ENCODE results near the gene RTTN. TPM values are rescaled to one million over a fixed set of nuclear protein-coding genes. Genes with fewer than 3 reads are reported as not detected.

The RTTN gene
- total RNA-seq, 4 donors from 2014 or later: 10.8 to 58.1 (median 22.4) TPM

DNA sequence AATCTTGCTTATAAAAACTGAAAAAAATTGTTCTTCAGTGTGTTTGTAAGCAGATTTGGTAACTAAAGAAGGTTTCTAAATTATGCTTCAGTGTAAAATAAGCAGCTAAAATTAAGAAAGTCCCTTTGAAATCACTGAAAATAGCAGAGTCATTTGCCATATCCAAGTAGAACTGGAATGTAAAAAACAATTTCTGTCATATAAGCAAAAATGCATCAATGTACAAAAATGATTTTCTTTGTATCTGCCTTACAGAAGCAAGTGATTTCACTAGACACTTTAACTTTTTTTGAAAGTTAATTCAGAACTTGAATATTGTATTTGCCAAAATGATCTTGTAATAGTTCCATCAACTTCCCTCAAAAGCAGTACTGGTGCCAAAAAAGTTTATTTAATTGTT lies 136.1 kb downstream of the RTTN start:
- H3K27ac ChIP-seq: no peak overlapping the region
- TF ChIP-seq, protein P1, sequence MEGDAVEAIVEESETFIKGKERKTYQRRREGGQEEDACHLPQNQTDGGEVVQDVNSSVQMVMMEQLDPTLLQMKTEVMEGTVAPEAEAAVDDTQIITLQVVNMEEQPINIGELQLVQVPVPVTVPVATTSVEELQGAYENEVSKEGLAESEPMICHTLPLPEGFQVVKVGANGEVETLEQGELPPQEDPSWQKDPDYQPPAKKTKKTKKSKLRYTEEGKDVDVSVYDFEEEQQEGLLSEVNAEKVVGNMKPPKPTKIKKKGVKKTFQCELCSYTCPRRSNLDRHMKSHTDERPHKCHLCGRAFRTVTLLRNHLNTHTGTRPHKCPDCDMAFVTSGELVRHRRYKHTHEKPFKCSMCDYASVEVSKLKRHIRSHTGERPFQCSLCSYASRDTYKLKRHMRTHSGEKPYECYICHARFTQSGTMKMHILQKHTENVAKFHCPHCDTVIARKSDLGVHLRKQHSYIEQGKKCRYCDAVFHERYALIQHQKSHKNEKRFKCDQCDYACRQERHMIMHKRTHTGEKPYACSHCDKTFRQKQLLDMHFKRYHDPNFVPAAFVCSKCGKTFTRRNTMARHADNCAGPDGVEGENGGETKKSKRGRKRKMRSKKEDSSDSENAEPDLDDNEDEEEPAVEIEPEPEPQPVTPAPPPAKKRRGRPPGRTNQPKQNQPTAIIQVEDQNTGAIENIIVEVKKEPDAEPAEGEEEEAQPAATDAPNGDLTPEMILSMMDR (IDR thresholded peaks at IDR 0.05): no peak
- no peak for TF ChIP-seq POLR2A (IDR thresholded peaks at IDR 0.05)
- no peaks in the 10 kb centered on the region for H3K36me3 ChIP-seq
- no peak overlapping the region for H3K4me3 ChIP-seq
- H3K4me1 ChIP-seq: no peaks in the 10 kb centered on the region
- no peaks in the 10 kb centered on the region for H3K9me3 ChIP-seq
- no peaks in the 10 kb centered on the region for H3K27me3 ChIP-seq
- DNase-seq: no peak
- intact Hi-C loops (cut with DNase I; ENCODE audit: low total_unique reads): no loop called here

DNA sequence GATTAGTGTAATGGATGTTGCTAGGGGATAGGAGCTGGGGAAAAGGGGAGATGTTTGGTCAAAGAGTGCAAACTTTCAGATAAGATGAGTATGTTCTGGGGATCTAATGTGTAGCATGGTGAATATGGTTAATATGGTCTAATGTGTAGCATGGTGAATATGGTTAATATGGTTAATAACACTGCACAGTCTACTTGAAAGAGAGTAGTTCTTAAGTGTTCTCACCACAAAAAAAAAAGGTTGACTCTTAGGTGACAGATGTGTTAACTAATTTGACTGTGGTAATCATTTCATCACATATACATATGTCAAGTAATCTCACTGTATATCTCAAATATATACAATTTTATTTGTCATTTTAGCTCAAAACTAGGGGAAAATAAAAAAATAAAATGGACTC lies 136.5 kb downstream of the RTTN start:
- Histone ChIP-seq H3K27me3 (no peaks in the 10 kb centered on the region), H3K4me3 (no peak overlapping the region), H3K27ac (no peak overlapping the region), H3K36me3 (no peaks in the 10 kb centered on the region), H3K9me3 (no peaks in the 10 kb centered on the region), H3K4me1 (no peaks in the 10 kb centered on the region)
- intact Hi-C loops (cut with DNase I; ENCODE audit: low total_unique reads): no loop called here
- DNase-seq: no peak
- TF ChIP-seq, protein P1 (IDR thresholded peaks at IDR 0.05): no peak
- TF ChIP-seq POLR2A (IDR thresholded peaks at IDR 0.05): no peak

DNA sequence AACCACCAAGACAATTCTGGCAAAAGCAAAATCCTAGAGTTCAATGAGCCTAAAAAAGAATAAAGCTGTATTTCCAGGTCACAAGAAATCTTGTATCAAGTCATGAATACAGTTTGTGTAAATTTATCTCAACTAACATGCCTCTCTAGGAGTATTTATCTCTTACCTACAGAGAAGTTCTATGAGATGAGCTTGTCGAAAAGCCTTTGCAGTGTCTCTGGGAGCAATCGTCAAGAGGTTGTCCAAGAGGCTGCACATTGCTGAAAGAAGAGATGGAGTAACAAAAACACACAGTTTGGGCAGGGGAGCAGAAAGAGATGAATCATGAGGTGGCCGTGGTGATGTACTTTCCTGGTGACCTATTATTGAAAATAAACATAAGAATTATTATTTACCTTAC lies 145.8 kb downstream of the RTTN start:
- Histone ChIP-seq H3K36me3 (no peaks in the 10 kb centered on the region), H3K27ac (no peak overlapping the region), H3K4me1 (no peaks in the 10 kb centered on the region), H3K4me3 (no peak overlapping the region), H3K27me3 (no peaks in the 10 kb centered on the region), H3K9me3 (no peaks in the 10 kb centered on the region)
- no peak for TF ChIP-seq POLR2A (IDR thresholded peaks at IDR 0.05)
- TF ChIP-seq, protein P1 (IDR thresholded peaks at IDR 0.05): no peak
- no peak for DNase-seq
- intact Hi-C loops (cut with DNase I; ENCODE audit: low total_unique reads): no loop called here

DNA sequence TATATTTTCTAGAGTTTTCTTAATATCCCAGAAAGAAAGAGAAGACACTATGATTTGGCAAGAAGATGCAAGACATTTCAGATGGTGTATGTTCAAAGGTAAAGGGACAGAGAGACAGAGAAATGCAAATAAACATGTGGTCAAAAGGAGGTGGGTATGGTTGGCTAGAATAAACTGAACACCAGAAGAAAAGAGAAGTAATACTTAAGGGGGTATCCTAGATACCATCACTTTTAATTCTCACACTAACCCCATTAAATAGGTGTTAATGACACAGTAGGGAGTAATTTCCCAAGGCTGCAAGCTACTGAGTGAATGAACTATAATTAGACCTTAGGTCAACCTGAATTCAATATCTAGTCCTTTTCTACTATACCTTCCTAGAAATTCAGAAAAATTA lies 146.6 kb downstream of the RTTN start:
- DNase-seq: no peak
- intact Hi-C loops (cut with DNase I; ENCODE audit: low total_unique reads): no loop called here
- no peak overlapping the region for H3K4me3 ChIP-seq
- no peak overlapping the region for H3K27ac ChIP-seq
- no peaks in the 10 kb centered on the region for H3K27me3 ChIP-seq
- no peak for TF ChIP-seq POLR2A (IDR thresholded peaks at IDR 0.05)
- TF ChIP-seq, protein P1 (IDR thresholded peaks at IDR 0.05): no peak
- no peaks in the 10 kb centered on the region for H3K4me1 ChIP-seq
- no peaks in the 10 kb centered on the region for H3K9me3 ChIP-seq
- no peaks in the 10 kb centered on the region for H3K36me3 ChIP-seq

DNA sequence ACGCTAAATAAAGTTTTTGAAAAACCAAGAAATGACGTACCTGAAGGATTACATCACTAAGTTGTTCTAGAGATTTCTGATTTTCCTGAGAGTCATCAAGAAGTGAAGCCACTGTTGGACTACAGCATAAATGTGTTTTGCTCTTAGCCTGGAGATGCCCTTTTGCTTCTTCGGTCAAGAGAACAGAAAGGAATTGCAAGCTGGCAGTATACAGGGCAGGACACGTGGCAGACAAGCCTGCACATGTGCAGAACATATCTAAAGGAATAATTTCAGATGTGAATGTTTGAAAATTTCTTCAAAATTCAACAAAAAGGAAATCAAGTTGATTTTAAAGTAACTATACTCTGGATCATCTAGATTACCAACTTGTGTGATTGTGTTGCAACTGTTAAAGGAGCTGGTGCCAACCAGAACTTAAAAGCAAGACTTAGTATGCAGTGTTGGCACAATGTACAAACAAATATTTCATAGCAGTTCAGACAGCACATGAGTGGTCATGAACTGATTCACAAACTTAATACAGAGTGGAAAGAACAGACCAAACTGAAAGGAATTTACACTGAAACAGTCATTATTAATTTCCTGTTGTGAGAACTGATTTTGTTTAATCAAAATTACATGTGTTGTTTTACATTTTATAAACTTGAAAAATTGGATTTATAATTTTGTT lies 157.4 kb downstream of the RTTN start:
- Histone ChIP-seq H3K4me1 (peaks cover 0 to 4% of the 10 kb centered on the region in 2 donors), H3K36me3 (no peaks in the 10 kb centered on the region), H3K27ac (no peak overlapping the region), H3K9me3 (no peaks in the 10 kb centered on the region), H3K27me3 (no peaks in the 10 kb centered on the region), H3K4me3 (no peak overlapping the region)
- no peak for DNase-seq
- intact Hi-C loops (cut with DNase I; ENCODE audit: low total_unique reads): no loop called here
- TF ChIP-seq, protein P1 (IDR thresholded peaks at IDR 0.05): no peak
- no peak for TF ChIP-seq POLR2A (IDR thresholded peaks at IDR 0.05)

Measured in uterus (tissue), 4 donors.